Left ventricle myocardium inferior (tissue), 1 donor: ENCODE data around the gene ZNF408. TPM values are rescaled to one million over a fixed set of nuclear protein-coding genes. Genes with fewer than 3 reads are reported as not detected.

Experiments used
- DNase-seq: peaks from one replicate; pipeline ENCODE4 v3.0.0-alpha.2; 2020
- H3K27ac ChIP-seq: fragments of 200-600 bp; replicated peaks from 2 replicates; pipeline ENCODE4 v1.8.0; 2021
- H3K27me3 ChIP-seq: fragments of 200-600 bp; 2 replicates; pipeline ENCODE4 v1.8.0; 2021; ENCODE audit warnings: low read depth
- H3K36me3 ChIP-seq: fragments of 200-600 bp; 2 replicates; pipeline ENCODE4 v1.8.0; 2021
- H3K4me1 ChIP-seq: fragments of 200-600 bp; 2 replicates; pipeline ENCODE4 v1.8.0; 2021
- H3K4me3 ChIP-seq: fragments of 200-600 bp; 2 replicates; pipeline ENCODE4 v1.8.0; 2021; ENCODE audit warnings: mild to moderate bottlenecking, moderate library complexity
- H3K9me3 ChIP-seq: fragments of 200-600 bp; replicated peaks from 2 replicates; pipeline ENCODE4 v1.8.0; 2021
- CTCF ChIP-seq: fragments of 200-600 bp; IDR thresholded peaks from 2 replicates; pipeline ENCODE4 v1.8.0; 2021; ENCODE audit warnings: antibody characterized with exemption, mild to moderate bottlenecking, borderline replicate concordance
- intact Hi-C: fragments of 100-400 bp; cut with micrococcal nuclease; formaldehyde crosslinking; loops from one replicate; pipeline ENCODE4 v1.11.0; 2022
- total RNA-seq: library from RNA; stranded (reverse); fragmentation: NEBNext Ultra II Directional; extraction: Animal tissue kit (Norgen Biotek cat#: 25700); gene quantifications from one replicate; pipeline ENCODE4 v1.2.1, GENCODE V29; 2021
- donor health status: DM: no; HTN: yes; CAD: no; lungs with severe emphysema.

ZNF408 gene
- total RNA-seq, 1 donor from 2014 or later, result 7.3 TPM

- intact Hi-C loops, result no loop called here
- TF ChIP-seq CTCF, result no peak
- H3K27me3 ChIP-seq, result no peaks in the 10 kb centered on the region
- H3K36me3 ChIP-seq, result no peaks in the 10 kb centered on the region
- H3K4me1 ChIP-seq, result no peaks in the 10 kb centered on the region
- H3K9me3 ChIP-seq, result no peaks in the 10 kb centered on the region
- no peak overlapping the region for H3K4me3 ChIP-seq
- no peak for DNase-seq
- no peak overlapping the region for H3K27ac ChIP-seq
These were observed 18.9 kb downstream of the ZNF408 start for GRCh38 chr11:46719543-46720218.

GRCh38 chr11:46721286-46721685 is 20.5 kb downstream of the ZNF408 start:
- H3K9me3 ChIP-seq, result no peaks in the 10 kb centered on the region
- no peak for TF ChIP-seq CTCF
- H3K36me3 ChIP-seq, result no peaks in the 10 kb centered on the region
- no peaks in the 10 kb centered on the region for H3K27me3 ChIP-seq
- no peak overlapping the region for H3K4me3 ChIP-seq
- no peak overlapping the region for H3K27ac ChIP-seq
- no peaks in the 10 kb centered on the region for H3K4me1 ChIP-seq
- DNase-seq, result no peak
- intact Hi-C loops, result no loop called here

- no peak for TF ChIP-seq CTCF
- Histone ChIP-seq H3K4me3 (no peak overlapping the region), H3K4me1 (no peaks in the 10 kb centered on the region), H3K9me3 (no peaks in the 10 kb centered on the region), H3K27ac (no peak overlapping the region), H3K36me3 (no peaks in the 10 kb centered on the region), H3K27me3 (no peaks in the 10 kb centered on the region)
- intact Hi-C loops, result no loop called here
- no peak for DNase-seq
These were observed 21.9 kb downstream of the ZNF408 start for GRCh38 chr11:46722566-46723358.

- DNase-seq, result no peak
- no peak overlapping the region for H3K4me3 ChIP-seq
- no peaks in the 10 kb centered on the region for H3K9me3 ChIP-seq
- intact Hi-C loops, result no loop called here
- H3K27me3 ChIP-seq, result no peaks in the 10 kb centered on the region
- H3K27ac ChIP-seq, result no peak overlapping the region
- H3K4me1 ChIP-seq, result no peaks in the 10 kb centered on the region
- H3K36me3 ChIP-seq, result no peaks in the 10 kb centered on the region
- no peak for TF ChIP-seq CTCF
These were observed 22.5 kb downstream of the ZNF408 start for GRCh38 chr11:46723359-46723680.

- H3K36me3 ChIP-seq, result no peaks in the 10 kb centered on the region
- H3K9me3 ChIP-seq, result no peaks in the 10 kb centered on the region
- intact Hi-C loops, result no loop called here
- no peak overlapping the region for H3K4me3 ChIP-seq
- H3K4me1 ChIP-seq, result no peaks in the 10 kb centered on the region
- no peaks in the 10 kb centered on the region for H3K27me3 ChIP-seq
- H3K27ac ChIP-seq, result no peak overlapping the region
- TF ChIP-seq CTCF, result no peak
- no peak for DNase-seq
These were observed 23.3 kb downstream of the ZNF408 start for GRCh38 chr11:46724088-46724487.
